ENCODE results near the gene RAP2A.

RAP2A gene

GRCh38 chr13:97490702-97491307, 56.8 kb downstream of the RAP2A start:
- H3K36me3 ChIP-seq (ENCODE audit: low read length), result no peaks in the 10 kb centered on the region
- no peak overlapping the region for H2AFZ ChIP-seq (ENCODE audit: low read depth, low read length, severe bottlenecking)
- no peaks in the 10 kb centered on the region for H3K79me2 ChIP-seq (ENCODE audit: insufficient read depth, low read length)
- H3K9me2 ChIP-seq (replicated peaks; ENCODE audit: insufficient read depth, low read length), result no peaks in the 10 kb centered on the region
- H3K9ac ChIP-seq (ENCODE audit: low read length), result no peak overlapping the region
- no peak overlapping the region for H3K27ac ChIP-seq (ENCODE audit: low read depth, low read length)
- H3K4me3 ChIP-seq (ENCODE audit: insufficient read depth, low read length, poor library complexity, severe bottlenecking), result no peak overlapping the region
- H4K20me1 ChIP-seq (ENCODE audit: low read depth, low read length), result no peaks in the 10 kb centered on the region
- TF ChIP-seq CTCF (IDR thresholded peaks at IDR 0.05; ENCODE audit: insufficient read depth, low read length, poor library complexity, severe bottlenecking) (no peak), EZH2phosphoT487 (conservative IDR thresholded peaks at IDR 0.05; ENCODE audit: low read length) (no peak)
- no peak overlapping the region for H3K4me2 ChIP-seq (ENCODE audit: low read depth, low read length, poor library complexity, severe bottlenecking)
- H3F3A ChIP-seq (ENCODE audit: insufficient read depth), result no peaks in the 10 kb centered on the region
- H3K9me3 ChIP-seq (ENCODE audit: insufficient read depth, low read length), result no peaks in the 10 kb centered on the region
- H3K27me3 ChIP-seq (ENCODE audit: low read length), result no peaks in the 10 kb centered on the region

GRCh38 chr13:97491452-97491851, 57.5 kb downstream of the RAP2A start:
- no peaks in the 10 kb centered on the region for H4K20me1 ChIP-seq (ENCODE audit: low read depth, low read length)
- H3K9me2 ChIP-seq (replicated peaks; ENCODE audit: insufficient read depth, low read length), result no peaks in the 10 kb centered on the region
- H2AFZ ChIP-seq (ENCODE audit: low read depth, low read length, severe bottlenecking), result no peak overlapping the region
- TF ChIP-seq CTCF (IDR thresholded peaks at IDR 0.05; ENCODE audit: insufficient read depth, low read length, poor library complexity, severe bottlenecking), result no peak
- TF ChIP-seq EZH2phosphoT487 (conservative IDR thresholded peaks at IDR 0.05; ENCODE audit: low read length), result no peak
- no peak overlapping the region for H3K4me2 ChIP-seq (ENCODE audit: low read depth, low read length, poor library complexity, severe bottlenecking)
- no peak overlapping the region for H3K9ac ChIP-seq (ENCODE audit: low read length)
- H3K79me2 ChIP-seq (ENCODE audit: insufficient read depth, low read length), result no peaks in the 10 kb centered on the region
- H3K27me3 ChIP-seq (ENCODE audit: low read length), result no peaks in the 10 kb centered on the region
- H3K4me3 ChIP-seq (ENCODE audit: insufficient read depth, low read length, poor library complexity, severe bottlenecking), result no peak overlapping the region
- no peaks in the 10 kb centered on the region for H3K36me3 ChIP-seq (ENCODE audit: low read length)
- no peaks in the 10 kb centered on the region for H3F3A ChIP-seq (ENCODE audit: insufficient read depth)
- H3K27ac ChIP-seq (ENCODE audit: low read depth, low read length), result no peak overlapping the region
- H3K9me3 ChIP-seq (ENCODE audit: insufficient read depth, low read length), result no peaks in the 10 kb centered on the region

- Histone ChIP-seq H3K79me2 (ENCODE audit: insufficient read depth, low read length) (no peaks in the 10 kb centered on the region), H3K27ac (ENCODE audit: low read depth, low read length) (no peak overlapping the region), H3K9me2 (replicated peaks; ENCODE audit: insufficient read depth, low read length) (no peaks in the 10 kb centered on the region), H3K4me2 (ENCODE audit: low read depth, low read length, poor library complexity, severe bottlenecking) (no peak overlapping the region), H3K4me3 (ENCODE audit: insufficient read depth, low read length, poor library complexity, severe bottlenecking) (no peak overlapping the region), H3K27me3 (ENCODE audit: low read length) (no peaks in the 10 kb centered on the region), H3K9me3 (ENCODE audit: insufficient read depth, low read length) (no peaks in the 10 kb centered on the region), H4K20me1 (ENCODE audit: low read depth, low read length) (no peaks in the 10 kb centered on the region), H3K9ac (ENCODE audit: low read length) (no peak overlapping the region), H3F3A (ENCODE audit: insufficient read depth) (no peaks in the 10 kb centered on the region), H3K36me3 (ENCODE audit: low read length) (no peaks in the 10 kb centered on the region), H2AFZ (ENCODE audit: low read depth, low read length, severe bottlenecking) (no peak overlapping the region)
- TF ChIP-seq CTCF (IDR thresholded peaks at IDR 0.05; ENCODE audit: insufficient read depth, low read length, poor library complexity, severe bottlenecking), result no peak
- no peak for TF ChIP-seq EZH2phosphoT487 (conservative IDR thresholded peaks at IDR 0.05; ENCODE audit: low read length)
These were observed 58.3 kb downstream of the RAP2A start for GRCh38 chr13:97492257-97492656.

Measured in SU-DHL-6 (cell line).